Measurements from ENCODE around the gene SH2D4B.

The SH2D4B gene

DNA sequence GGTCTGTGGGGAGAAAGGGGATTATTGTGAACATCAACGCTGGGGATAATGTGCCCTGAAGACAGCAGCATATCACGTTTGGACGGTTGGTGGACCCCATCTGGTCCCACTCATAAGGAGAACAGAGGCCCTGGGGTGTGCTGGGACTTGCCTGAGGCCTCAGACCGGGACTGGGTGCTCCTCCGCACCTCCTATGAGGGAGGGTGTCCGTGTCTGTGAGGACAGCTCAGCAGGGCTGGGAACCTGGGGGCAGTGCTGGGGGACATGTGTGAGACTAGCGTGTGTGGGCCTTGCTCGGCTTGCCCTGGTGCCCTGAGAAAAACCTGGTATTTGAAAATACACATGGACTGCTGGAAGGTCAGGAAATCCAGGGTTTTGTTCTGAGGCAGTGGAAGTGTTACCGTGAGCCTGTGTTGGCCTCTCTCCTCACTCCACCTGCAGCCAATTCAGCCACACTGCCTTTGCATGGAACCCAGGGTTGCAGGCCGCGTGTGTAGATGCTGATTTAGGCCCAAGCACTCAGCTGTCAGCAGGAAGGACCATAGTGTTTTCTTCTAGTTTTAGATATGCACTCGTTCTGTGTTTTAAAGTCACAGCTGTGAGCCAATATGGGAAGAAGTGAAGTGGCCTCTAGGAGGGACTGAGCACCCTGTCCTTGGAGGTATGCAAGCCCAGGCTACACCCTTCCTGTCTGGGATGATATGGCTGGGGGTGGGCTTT lies 13.4 kb upstream of the SH2D4B start:
- in situ Hi-C loops (cut with MboI; ENCODE audit: low pct_unique_long_range_greater_than_20kb, low sequenced_read_pairs, unreplicated experiment): no loop called here
- no peak for DNase-seq (ENCODE audit: low spot score)
- TF ChIP-seq, protein P1, sequence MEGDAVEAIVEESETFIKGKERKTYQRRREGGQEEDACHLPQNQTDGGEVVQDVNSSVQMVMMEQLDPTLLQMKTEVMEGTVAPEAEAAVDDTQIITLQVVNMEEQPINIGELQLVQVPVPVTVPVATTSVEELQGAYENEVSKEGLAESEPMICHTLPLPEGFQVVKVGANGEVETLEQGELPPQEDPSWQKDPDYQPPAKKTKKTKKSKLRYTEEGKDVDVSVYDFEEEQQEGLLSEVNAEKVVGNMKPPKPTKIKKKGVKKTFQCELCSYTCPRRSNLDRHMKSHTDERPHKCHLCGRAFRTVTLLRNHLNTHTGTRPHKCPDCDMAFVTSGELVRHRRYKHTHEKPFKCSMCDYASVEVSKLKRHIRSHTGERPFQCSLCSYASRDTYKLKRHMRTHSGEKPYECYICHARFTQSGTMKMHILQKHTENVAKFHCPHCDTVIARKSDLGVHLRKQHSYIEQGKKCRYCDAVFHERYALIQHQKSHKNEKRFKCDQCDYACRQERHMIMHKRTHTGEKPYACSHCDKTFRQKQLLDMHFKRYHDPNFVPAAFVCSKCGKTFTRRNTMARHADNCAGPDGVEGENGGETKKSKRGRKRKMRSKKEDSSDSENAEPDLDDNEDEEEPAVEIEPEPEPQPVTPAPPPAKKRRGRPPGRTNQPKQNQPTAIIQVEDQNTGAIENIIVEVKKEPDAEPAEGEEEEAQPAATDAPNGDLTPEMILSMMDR (IDR thresholded peaks at IDR 0.05; ENCODE audit: extremely low read depth, insufficient read depth, missing control alignments): no peak

DNA sequence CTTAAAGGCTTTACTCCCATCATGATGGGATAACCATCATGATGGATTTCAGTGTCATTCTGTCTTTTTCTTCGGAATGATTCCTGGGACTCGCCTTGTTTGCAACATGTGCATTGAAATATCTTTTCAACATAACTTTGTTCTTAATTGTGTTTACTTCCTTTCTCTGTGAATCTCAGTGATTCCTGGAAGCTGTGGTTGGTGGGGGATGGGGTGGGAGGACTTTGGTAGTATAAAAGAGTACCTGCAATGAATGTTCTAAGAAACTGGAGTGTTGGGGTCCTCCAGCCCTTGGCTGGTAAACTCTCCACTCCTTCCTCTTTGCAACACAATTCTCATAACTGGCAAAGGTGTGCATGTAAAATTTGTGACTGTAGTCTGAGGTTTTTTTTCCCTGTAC lies 11.5 kb upstream of the SH2D4B start:
- TF ChIP-seq, protein P1 (IDR thresholded peaks at IDR 0.05; ENCODE audit: extremely low read depth, insufficient read depth, missing control alignments): no peak
- no peak for DNase-seq (ENCODE audit: low spot score)
- in situ Hi-C loops (cut with MboI; ENCODE audit: low pct_unique_long_range_greater_than_20kb, low sequenced_read_pairs, unreplicated experiment): no loop called here

DNA sequence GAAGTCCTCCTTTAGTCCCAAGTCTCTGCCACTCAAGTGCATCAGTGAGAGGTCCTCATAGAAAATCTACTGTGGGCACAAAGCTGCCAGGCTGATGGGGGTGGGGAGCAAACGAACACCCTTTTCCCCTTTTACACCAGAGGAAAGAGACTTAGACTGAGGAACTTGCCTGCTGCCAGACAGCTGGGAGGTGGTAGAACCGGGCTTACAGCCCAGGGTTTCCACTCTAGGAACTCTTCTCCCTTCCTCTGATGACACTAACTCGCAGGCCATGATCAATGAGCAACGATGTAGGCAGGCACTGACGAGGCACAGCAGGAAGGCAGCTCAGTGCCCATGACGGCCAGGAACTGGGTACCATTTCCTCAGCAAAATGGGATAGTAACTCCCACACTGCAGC lies 11.0 kb upstream of the SH2D4B start:
- DNase-seq (ENCODE audit: low spot score): no peak
- in situ Hi-C loops (cut with MboI; ENCODE audit: low pct_unique_long_range_greater_than_20kb, low sequenced_read_pairs, unreplicated experiment): no loop called here
- TF ChIP-seq, protein P1 (IDR thresholded peaks at IDR 0.05; ENCODE audit: extremely low read depth, insufficient read depth, missing control alignments): no peak

DNA sequence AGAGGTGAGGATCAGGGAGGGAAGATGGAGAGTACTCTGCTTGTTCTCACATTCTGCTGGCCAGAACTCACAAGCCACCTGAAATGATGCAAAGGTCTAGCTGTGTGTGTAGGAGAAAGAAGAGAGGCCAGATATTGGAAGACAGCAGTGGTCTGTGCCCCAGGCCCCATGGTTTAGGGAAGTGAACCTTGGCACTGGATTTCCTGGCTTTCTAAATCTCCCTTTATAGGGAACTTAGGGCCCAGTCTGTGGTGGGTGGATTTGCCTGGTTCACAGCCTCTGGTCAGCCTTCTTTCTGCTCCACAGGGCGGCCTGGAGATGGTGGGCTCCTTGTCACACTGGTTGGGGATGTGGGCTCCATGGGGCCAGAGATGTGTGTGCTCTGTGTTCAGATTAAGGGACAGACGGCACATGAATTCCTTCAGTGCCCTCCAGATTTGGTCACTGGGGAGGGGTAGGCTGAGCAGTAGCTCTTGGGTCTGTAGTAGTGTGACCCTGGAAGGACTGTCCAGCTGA lies 9.5 kb upstream of the SH2D4B start:
- DNase-seq (ENCODE audit: low spot score): no peak
- in situ Hi-C loops (cut with MboI; ENCODE audit: low pct_unique_long_range_greater_than_20kb, low sequenced_read_pairs, unreplicated experiment): no loop called here
- TF ChIP-seq, protein P1 (IDR thresholded peaks at IDR 0.05; ENCODE audit: extremely low read depth, insufficient read depth, missing control alignments): no peak

DNA sequence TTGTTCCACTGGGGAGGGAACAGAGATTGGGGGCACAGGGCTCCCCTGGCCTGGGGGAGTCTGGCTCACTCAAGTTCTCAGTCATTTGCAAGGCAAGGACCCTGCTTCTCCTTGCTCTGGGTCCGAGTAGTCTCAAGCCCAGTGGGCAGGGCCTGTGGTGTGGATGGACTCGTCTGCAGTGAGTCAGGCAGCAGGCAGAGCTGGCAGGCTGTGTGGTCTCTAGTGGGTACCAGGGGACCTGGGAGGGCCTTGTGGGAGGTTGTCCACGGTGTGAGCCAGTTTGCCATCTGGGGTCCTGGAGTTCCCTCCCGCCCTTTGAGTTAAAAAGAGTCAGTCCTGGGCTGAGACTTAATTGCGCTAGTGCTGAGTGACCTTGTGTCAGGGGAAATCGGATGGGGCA lies 8.8 kb upstream of the SH2D4B start:
- in situ Hi-C loops (cut with MboI; ENCODE audit: low pct_unique_long_range_greater_than_20kb, low sequenced_read_pairs, unreplicated experiment): no loop called here
- TF ChIP-seq, protein P1 (IDR thresholded peaks at IDR 0.05; ENCODE audit: extremely low read depth, insufficient read depth, missing control alignments): no peak
- no peak for DNase-seq (ENCODE audit: low spot score)

DNA sequence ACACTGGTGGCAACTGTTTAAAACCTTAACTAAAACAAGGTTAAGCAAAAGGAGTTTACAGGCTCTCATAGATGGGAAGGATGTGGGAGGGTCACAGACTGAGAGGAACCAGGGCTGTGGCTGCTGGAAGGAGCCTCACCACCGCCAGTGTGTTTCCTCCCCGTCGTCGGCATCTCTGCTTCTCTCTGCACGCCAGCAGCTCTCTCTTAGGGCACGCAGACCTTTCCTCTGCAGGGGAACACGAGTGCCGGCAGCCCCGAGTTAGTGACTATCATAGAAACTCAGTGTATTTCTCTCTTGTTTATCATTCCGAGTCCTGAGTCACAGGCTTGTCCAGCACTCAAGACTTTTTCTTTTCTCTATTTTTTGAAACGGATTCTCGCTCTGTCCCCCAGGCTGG lies 8.1 kb upstream of the SH2D4B start:
- in situ Hi-C loops (cut with MboI; ENCODE audit: low pct_unique_long_range_greater_than_20kb, low sequenced_read_pairs, unreplicated experiment): no loop called here
- TF ChIP-seq, protein P1 (IDR thresholded peaks at IDR 0.05; ENCODE audit: extremely low read depth, insufficient read depth, missing control alignments): no peak
- no peak for DNase-seq (ENCODE audit: low spot score)
